BLaER1 (cell line): ENCODE data around the gene CFAP100.

Experiments
- H3K27ac ChIP-seq: shearing (Covaris generic); formaldehyde crosslinking; 2 replicates; pipeline ENCODE4 v1.8.1; 2022
- H3K27me3 ChIP-seq: shearing (Covaris generic); formaldehyde crosslinking; 2 replicates; pipeline ENCODE4 v1.8.1; 2022
- H3K36me3 ChIP-seq: shearing (Covaris generic); formaldehyde crosslinking; 2 replicates; pipeline ENCODE4 v1.8.1; 2022
- H3K4me1 ChIP-seq: shearing (Covaris generic); formaldehyde crosslinking; 2 replicates; pipeline ENCODE4 v1.8.1; 2022
- H3K4me2 ChIP-seq: shearing (Covaris generic); formaldehyde crosslinking; 2 replicates; pipeline ENCODE4 v1.8.1; 2022
- H3K4me3 ChIP-seq: shearing (Covaris generic); formaldehyde crosslinking; 2 replicates; pipeline ENCODE4 v1.8.1; 2022
- H3K9ac ChIP-seq: shearing (Covaris generic); formaldehyde crosslinking; 2 replicates; pipeline ENCODE4 v1.8.1; 2022
- H3K9me3 ChIP-seq: shearing (Covaris generic); formaldehyde crosslinking; 2 replicates; pipeline ENCODE4 v1.8.1; 2022
- H4K20me1 ChIP-seq: shearing (Covaris generic); formaldehyde crosslinking; 2 replicates; pipeline ENCODE4 v1.8.1; 2022
- Cebpa-rat ChIP-seq: shearing (Covaris generic); IDR thresholded peaks from 2 replicates; pipeline ENCODE4 v1.8.1; 2022

The CFAP100 gene

GRCh38 chr3:126390201-126390600 is 4.5 kb upstream of the CFAP100 start:
- peaks cover 6% of the 10 kb centered on the region for H3K4me1 ChIP-seq
- H4K20me1 ChIP-seq, result no peaks in the 10 kb centered on the region
- no peaks in the 10 kb centered on the region for H3K36me3 ChIP-seq
- H3K9me3 ChIP-seq, result no peaks in the 10 kb centered on the region
- H3K27ac ChIP-seq, result no peak overlapping the region
- H3K4me2 ChIP-seq, result no peak overlapping the region
- no peak for TF ChIP-seq Cebpa-rat
- no peak overlapping the region for H3K4me3 ChIP-seq
- no peaks in the 10 kb centered on the region for H3K27me3 ChIP-seq
- H3K9ac ChIP-seq, result no peak overlapping the region

- H3K4me1 ChIP-seq, result peaks cover 6% of the 10 kb centered on the region
- H3K4me3 ChIP-seq, result no peak overlapping the region
- H3K27me3 ChIP-seq, result no peaks in the 10 kb centered on the region
- H3K9ac ChIP-seq, result no peak overlapping the region
- no peak overlapping the region for H3K4me2 ChIP-seq
- no peaks in the 10 kb centered on the region for H3K36me3 ChIP-seq
- H4K20me1 ChIP-seq, result no peaks in the 10 kb centered on the region
- no peaks in the 10 kb centered on the region for H3K9me3 ChIP-seq
- H3K27ac ChIP-seq, result no peak overlapping the region
- no peak for TF ChIP-seq Cebpa-rat
Measured at GRCh38 chr3:126390751-126391150, 4.0 kb upstream of the CFAP100 start.

- Histone ChIP-seq H3K27ac (no peak overlapping the region), H3K9me3 (no peaks in the 10 kb centered on the region), H3K9ac (no peak overlapping the region), H4K20me1 (no peaks in the 10 kb centered on the region), H3K4me2 (no peak overlapping the region), H3K36me3 (no peaks in the 10 kb centered on the region), H3K4me3 (no peak overlapping the region), H3K27me3 (no peaks in the 10 kb centered on the region), H3K4me1 (peaks cover 6% of the 10 kb centered on the region)
- TF ChIP-seq Cebpa-rat, result no peak
Measured at GRCh38 chr3:126391631-126392030, 3.1 kb upstream of the CFAP100 start.

GRCh38 chr3:126392246-126392645 is 2.5 kb upstream of the CFAP100 start:
- no peak overlapping the region for H3K4me3 ChIP-seq
- no peaks in the 10 kb centered on the region for H3K27me3 ChIP-seq
- no peak overlapping the region for H3K27ac ChIP-seq
- H3K9me3 ChIP-seq, result no peaks in the 10 kb centered on the region
- no peak overlapping the region for H3K4me2 ChIP-seq
- H3K9ac ChIP-seq, result no peak overlapping the region
- peaks cover 6% of the 10 kb centered on the region for H3K4me1 ChIP-seq
- H3K36me3 ChIP-seq, result no peaks in the 10 kb centered on the region
- H4K20me1 ChIP-seq, result no peaks in the 10 kb centered on the region
- TF ChIP-seq Cebpa-rat, result no peak

GRCh38 chr3:126393563-126393962 is 1.1 kb upstream of the CFAP100 start:
- Histone ChIP-seq H3K27me3 (no peaks in the 10 kb centered on the region), H3K9ac (no peak overlapping the region), H3K4me2 (no peak overlapping the region), H3K9me3 (peaks cover under 1% of the 10 kb centered on the region; the same call in 1 of the 2 replicates), H3K36me3 (no peaks in the 10 kb centered on the region), H3K4me1 (peaks cover 6% of the 10 kb centered on the region), H4K20me1 (no peaks in the 10 kb centered on the region), H3K27ac (no peak overlapping the region), H3K4me3 (no peak overlapping the region)
- no peak for TF ChIP-seq Cebpa-rat

- peaks cover 8% of the 10 kb centered on the region; the same call in 1 of the 2 replicates for H3K9me3 ChIP-seq
- peaks cover 11% of the 10 kb centered on the region for H3K4me1 ChIP-seq
- no peak overlapping the region for H3K4me3 ChIP-seq
- no peak overlapping the region for H3K4me2 ChIP-seq
- no peaks in the 10 kb centered on the region for H3K27me3 ChIP-seq
- no peak overlapping the region for H3K9ac ChIP-seq
- no peak for TF ChIP-seq Cebpa-rat
- no peaks in the 10 kb centered on the region for H3K36me3 ChIP-seq
- no peak overlapping the region for H3K27ac ChIP-seq
- H4K20me1 ChIP-seq, result no peaks in the 10 kb centered on the region
Measured at GRCh38 chr3:126394977-126395321, 240 bp downstream of the CFAP100 start.

GRCh38 chr3:126395846-126396513 is 1.3 kb downstream of the CFAP100 start:
- H4K20me1 ChIP-seq, result no peaks in the 10 kb centered on the region
- TF ChIP-seq Cebpa-rat, result no peak
- peaks cover 12% of the 10 kb centered on the region for H3K4me1 ChIP-seq
- H3K4me3 ChIP-seq, result no peak overlapping the region
- no peak overlapping the region for H3K27ac ChIP-seq
- no peaks in the 10 kb centered on the region for H3K27me3 ChIP-seq
- peaks cover 8% of the 10 kb centered on the region; the same call in 1 of the 2 replicates for H3K9me3 ChIP-seq
- H3K4me2 ChIP-seq, result no peak overlapping the region
- H3K36me3 ChIP-seq, result no peaks in the 10 kb centered on the region
- no peak overlapping the region for H3K9ac ChIP-seq

GRCh38 chr3:126396536-126396935 is 1.8 kb downstream of the CFAP100 start:
- Histone ChIP-seq H3K4me2 (no peak overlapping the region), H3K9me3 (peaks cover 8% of the 10 kb centered on the region; the same call in 1 of the 2 replicates), H3K9ac (no peak overlapping the region), H3K4me1 (peaks cover 12% of the 10 kb centered on the region), H4K20me1 (no peaks in the 10 kb centered on the region), H3K27ac (no peak overlapping the region), H3K36me3 (no peaks in the 10 kb centered on the region), H3K4me3 (no peak overlapping the region), H3K27me3 (no peaks in the 10 kb centered on the region)
- no peak for TF ChIP-seq Cebpa-rat

- peaks cover 8% of the 10 kb centered on the region; the same call in 1 of the 2 replicates for H3K9me3 ChIP-seq
- H3K27ac ChIP-seq, result no peak overlapping the region
- H3K4me3 ChIP-seq, result no peak overlapping the region
- H3K4me2 ChIP-seq, result no peak overlapping the region
- TF ChIP-seq Cebpa-rat, result no peak
- H3K9ac ChIP-seq, result no peak overlapping the region
- no peaks in the 10 kb centered on the region for H3K36me3 ChIP-seq
- no peaks in the 10 kb centered on the region for H4K20me1 ChIP-seq
- no peaks in the 10 kb centered on the region for H3K27me3 ChIP-seq
- H3K4me1 ChIP-seq, result peaks cover 12% of the 10 kb centered on the region
Measured at GRCh38 chr3:126397610-126398422, 3.1 kb downstream of the CFAP100 start.
